NCI-H510A (cell line): ENCODE results near the gene PFDN4.

Experiments
- DNase-seq: peaks from one replicate; lab custom pipeline; 2025; lab: John Stamatoyannopoulos, UW

Gene PFDN4

GRCh38 chr20:54173653-54174456 is 34.0 kb upstream of the PFDN4 start, which contains the start of gene CYP24A1:
Gene CYP24A1, minus strand, starts transcription at chr20:54173986. Its CDS starts 407 bp downstream, at chr20:54173579.
- DNase-seq = no peak

- DNase-seq = no peak
Observed at GRCh38 chr20:54174457-54175175, 33.3 kb upstream of the PFDN4 start.

GRCh38 chr20:54176610-54177009 is 31.3 kb upstream of the PFDN4 start:
- no peak for DNase-seq

DNA sequence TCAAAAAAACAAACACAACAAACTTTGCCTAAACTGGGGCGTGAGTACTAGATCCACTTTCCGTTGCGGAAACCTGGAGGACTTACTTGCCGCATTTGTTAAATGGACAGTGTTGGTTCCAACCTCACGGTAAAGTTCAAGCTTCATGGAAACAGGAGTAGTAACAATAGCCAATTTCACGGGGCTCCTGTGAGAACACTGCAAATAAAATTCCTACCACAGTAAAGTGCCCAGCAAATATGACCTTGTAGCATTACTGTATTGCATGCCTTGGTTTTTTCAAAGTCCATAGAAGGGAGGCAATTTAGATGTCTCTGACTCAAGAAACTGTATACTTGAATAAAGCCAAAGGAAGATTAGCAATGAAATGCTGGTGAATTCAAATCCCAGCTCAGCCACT is 30.5 kb upstream of the PFDN4 start:
- no peak for DNase-seq

DNA sequence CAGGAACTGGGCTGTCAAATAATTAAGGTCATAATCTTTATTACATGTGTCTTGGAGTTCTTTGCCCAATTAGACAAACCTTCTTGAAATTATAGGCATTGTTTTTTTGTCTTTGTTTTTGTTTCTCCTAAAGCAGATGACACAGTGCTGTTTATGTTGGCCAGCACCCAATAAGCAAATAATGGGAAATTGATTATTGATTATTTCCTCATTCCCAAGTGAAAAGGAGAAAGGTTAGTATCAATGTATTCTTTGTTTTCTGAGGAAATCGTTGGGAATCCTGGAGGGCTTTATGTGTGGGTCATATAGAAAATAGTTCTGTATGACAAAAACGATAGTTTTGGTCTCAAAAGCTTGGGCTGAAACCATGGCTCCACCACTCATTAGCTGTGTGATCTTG is 29.6 kb upstream of the PFDN4 start:
- no peak for DNase-seq

DNA sequence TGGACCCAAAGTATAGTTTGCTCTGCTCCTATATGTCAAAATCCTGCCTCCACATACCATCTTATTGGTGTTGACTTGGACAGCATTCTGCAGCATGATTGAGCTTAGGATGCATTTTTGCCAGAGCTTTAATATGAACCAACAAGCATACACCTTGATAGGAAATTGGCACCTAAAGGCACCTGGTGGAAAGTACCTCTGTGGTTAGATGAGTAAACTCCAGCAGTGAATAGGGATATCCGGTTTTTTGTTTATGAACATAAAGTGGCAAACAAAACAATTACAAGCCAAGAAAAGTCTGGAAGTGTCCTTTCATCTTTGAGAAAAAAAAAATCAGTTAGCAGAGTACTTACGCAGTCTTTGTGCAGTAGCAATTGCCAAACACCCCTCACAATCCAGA is 27.9 kb upstream of the PFDN4 start:
- no peak for DNase-seq

GRCh38 chr20:54180931-54181330 is 27.0 kb upstream of the PFDN4 start:
- DNase-seq = no peak

DNA sequence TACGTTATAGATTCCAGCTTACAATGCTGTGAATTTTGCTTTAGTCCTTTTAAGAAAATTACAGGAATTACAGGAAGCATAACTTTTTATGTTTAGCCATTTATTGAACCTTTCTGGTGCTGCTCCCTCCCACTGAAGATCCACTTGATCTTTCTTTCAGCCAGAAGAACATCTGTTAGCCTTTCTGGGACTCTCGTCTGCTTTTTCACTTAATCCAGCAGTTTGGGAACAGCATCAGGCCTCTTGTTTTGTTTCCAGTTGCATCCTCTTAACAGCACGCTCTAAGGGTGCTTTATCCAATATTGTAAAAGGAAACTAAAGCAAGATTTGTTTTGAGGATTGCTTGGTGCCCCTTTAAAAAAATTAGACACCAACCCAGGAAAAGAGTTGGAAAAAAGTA is 23.8 kb upstream of the PFDN4 start:
- no peak for DNase-seq

DNA sequence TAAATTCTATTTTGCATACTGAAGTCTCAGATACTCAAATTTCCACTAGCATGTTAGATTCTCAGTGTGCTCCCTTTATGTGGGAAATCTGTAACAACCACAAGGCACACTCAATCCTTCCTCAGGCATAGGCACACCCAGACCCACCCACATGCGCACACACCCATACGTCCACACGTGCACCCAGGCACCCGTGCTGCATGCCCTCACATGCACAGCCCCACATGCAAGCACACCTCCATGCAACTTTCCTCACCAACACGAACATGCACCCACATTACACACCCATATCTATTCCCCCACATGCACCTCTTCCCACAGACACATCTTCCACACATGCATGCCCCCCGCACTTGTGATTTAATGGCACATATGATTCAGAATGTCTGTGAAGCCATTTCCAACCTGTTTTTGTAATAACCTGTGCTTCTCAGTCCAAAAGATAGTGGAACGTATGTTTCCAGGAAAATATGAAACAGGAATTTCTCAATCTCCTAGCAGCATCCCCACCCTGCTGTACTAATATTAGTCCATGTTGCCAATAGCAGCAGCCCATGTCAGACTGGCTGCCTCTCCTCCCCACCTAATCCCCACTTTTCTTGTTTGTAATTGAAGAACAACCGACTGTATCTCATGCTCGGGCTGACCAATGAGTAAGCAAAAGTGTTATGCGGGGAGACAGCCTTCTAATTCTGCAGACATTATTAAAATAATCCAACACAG is 22.8 kb upstream of the PFDN4 start:
- no peak for DNase-seq

- DNase-seq = no peak
Observed at GRCh38 chr20:54188132-54188849, 19.6 kb upstream of the PFDN4 start.

GRCh38 chr20:54189630-54190029 is 18.3 kb upstream of the PFDN4 start:
- DNase-seq = no peak

GRCh38 chr20:54190217-54190616 is 17.7 kb upstream of the PFDN4 start:
- DNase-seq = no peak

- DNase-seq = no peak
Observed at GRCh38 chr20:54193817-54194216, 14.1 kb upstream of the PFDN4 start.

- DNase-seq = no peak
Observed at GRCh38 chr20:54194724-54195438, 13.0 kb upstream of the PFDN4 start.

DNA sequence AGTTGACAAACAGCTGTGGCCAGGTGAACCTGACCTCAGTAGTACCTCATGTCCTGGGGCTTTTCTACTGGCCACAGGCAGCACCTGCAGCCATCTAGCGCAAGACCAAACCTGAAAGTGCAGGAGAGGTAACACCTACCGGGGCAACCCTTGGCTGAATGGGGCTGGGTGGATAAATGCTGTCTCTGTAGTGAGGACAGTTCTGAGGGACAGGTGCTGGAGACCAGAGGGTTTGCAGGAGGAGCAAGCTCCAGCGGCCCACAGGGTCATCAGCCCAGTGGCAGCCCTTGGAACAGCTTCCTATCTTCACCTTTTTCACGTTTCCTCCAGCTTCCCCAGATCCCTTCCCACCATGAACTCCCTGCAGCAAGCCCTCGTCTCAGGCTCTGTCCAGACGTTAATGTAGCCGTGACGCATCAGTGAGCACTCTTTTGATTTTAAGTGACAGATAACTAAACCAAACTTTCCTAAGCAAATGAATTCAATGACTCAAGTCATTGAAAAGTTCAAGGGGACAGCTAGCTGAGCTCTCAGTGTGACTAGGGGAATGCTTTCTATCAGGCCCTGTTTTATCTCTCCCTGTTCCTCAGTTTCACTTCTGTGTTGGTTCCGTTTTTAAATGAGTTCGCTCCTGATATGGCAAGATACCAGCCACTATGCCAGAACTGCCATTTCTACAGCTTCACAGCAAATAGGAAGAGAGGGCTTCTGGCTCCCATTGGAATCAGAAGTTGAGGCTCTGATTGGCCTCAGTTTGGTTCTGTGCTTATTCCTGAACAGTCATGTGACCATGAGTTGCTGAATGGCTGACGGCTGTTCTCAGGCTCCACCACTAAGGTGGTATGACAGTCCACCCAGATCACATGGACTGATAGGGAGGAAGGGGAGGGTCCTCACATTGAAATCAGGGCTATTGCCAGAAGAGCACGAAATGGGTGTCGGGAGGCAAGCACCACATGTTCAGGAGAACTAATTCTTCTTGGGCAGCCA is 12.1 kb upstream of the PFDN4 start:
- no peak for DNase-seq

GRCh38 chr20:54197621-54198604 is 10.0 kb upstream of the PFDN4 start:
- no peak for DNase-seq

DNA sequence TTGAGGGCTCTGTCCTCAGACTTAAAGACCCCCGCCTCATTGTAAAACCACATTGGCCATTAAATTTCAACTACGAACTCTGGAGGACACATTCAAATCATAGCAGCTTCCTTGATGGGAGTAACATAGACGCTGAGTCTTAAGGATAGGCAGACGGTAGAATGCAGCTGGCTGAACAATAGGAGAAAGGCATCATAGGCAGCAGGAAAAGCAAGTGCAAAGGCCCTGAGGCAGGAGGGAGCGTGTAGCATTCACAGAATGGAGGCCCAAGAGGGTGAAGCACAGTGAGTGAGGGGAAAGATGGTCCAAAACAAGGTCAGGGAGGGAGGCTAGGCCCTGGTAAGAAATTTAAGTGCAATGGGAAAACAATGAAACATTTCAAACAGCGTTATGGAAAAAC is 8.6 kb upstream of the PFDN4 start:
- DNase-seq = no peak

- DNase-seq = no peak
Observed at GRCh38 chr20:54199721-54200176, 8.1 kb upstream of the PFDN4 start.
